GM21528 (cell line): Measurements from ENCODE around the gene UQCRH.
"Not testable (repeated sequence)": the region's sequence is repeated elsewhere in the genome, so short reads cannot be mapped to it uniquely, and the experiment has no call there.

Experiments
- ATAC-seq: cut with Tn5 transposase; IDR thresholded peaks from one replicate; pipeline ENCODE4 v1.9.1; 2021; ENCODE audit warnings: mild to moderate bottlenecking, moderate library complexity; ENCODE audit not compliant: unreplicated experiment, low FRiP score

Gene UQCRH

DNA sequence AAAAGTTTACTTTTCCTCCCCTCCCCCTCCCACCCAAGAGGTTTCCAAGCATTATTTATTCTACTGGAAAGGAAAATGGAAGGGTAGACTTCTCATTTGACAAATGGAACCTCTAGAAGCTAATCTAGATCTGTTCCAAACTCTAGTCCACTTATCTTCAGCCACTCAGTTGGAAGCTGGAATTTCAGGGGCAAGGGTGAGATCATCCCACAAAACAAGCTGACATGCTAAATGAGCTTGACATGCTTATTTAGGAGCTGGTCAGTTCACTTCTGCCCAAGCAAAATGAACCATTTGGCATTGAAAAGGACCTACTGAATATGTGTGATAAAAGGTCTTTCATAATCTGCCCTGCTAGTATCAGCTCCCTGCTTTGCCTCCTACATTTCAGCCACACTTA is 5.1 kb upstream of the UQCRH start:
- no peak for ATAC-seq

GRCh38 chr1:46300673-46301405 is 2.7 kb upstream of the UQCRH start:
- no peak for ATAC-seq

GRCh38 chr1:46301406-46301807 is 2.1 kb upstream of the UQCRH start:
- no peak for ATAC-seq

GRCh38 chr1:46301808-46302640 is 1.5 kb upstream of the UQCRH start:
- peak; percentile 27 for ATAC-seq

DNA sequence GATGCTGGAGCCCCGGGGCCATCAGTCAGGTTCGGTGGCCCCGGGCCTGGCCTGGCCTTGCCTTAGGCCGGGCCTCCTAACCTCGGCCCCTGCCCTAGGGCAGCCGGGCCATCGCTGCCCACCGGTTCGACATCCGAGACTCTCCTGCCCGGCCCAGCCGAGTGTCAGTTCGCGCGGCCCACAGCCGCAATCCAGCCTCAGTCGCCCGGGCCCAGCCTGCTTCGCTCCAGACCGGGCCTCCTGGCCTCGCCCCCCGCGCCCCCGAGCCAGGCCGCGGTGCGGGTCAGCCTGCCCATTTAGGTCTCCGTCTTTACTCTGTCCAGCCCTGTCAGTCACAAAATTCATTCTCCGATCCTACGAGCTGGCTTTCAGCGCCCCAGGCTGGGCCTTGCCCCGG is 859 bp upstream of the UQCRH start:
- peak; percentile 12 for ATAC-seq

- no peak for ATAC-seq
These were observed 401 bp downstream of the UQCRH start for GRCh38 chr1:46303872-46304326.

GRCh38 chr1:46306159-46306530 is 2.6 kb downstream of the UQCRH start:
- no peak for ATAC-seq

GRCh38 chr1:46309401-46310159 is 6.1 kb downstream of the UQCRH start:
- ATAC-seq, result no peak

- ATAC-seq, result no peak
These were observed 6.8 kb downstream of the UQCRH start for GRCh38 chr1:46310321-46310720.

- no peak for ATAC-seq
These were observed 12.3 kb downstream of the UQCRH start for GRCh38 chr1:46315669-46316403.

GRCh38 chr1:46317323-46317722 is 13.8 kb downstream of the UQCRH start:
- ATAC-seq, result no peak

- not testable (repeated sequence) for ATAC-seq
These were observed 15.8 kb downstream of the UQCRH start for GRCh38 chr1:46319301-46319700.

DNA sequence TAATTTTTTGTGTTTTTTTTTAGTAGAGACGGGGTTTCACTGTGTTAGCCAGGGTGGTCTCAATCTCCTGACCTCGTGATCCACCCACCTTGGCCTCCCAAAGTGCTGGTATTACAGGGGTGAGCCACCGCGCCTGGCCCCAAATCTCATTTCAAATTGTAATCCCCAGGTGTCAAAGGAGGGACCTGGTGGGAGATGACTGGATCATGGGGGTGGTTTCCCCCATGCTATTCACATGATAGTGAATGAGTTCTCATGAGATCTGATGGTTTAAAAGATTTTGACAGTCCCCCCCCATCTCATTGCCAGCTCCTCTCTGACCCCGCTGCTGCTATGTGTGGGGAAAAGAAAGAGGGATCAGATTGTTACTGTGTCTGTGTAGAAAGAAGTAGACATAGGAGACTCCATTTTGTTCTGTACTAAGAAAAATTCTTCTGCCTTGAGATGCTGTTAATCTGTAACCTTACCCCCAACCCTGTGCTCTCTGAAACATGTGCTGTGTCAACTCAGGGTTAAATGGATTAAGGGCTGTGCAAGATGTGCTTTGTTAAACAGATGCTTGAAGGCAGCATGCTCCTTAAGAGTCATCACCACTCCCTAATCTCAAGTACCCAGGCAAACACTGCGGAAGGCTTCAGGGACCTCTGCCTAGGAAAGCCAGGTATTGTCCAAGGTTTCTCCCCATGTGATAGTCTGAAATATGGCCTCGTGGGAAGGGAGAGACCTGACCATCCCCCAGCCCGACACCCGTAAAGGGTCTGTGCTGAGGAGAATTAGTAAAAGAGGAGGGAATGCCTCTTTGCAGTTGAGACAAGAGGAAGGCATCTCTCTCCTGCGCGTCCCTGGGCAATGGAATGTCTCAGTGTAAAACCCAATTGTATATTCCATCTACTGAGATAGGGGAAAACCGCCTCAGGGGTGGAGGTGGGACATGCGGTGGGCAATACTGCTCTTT is 16.7 kb downstream of the UQCRH start:
- not testable (repeated sequence) for ATAC-seq

GRCh38 chr1:46322191-46322590 is 18.7 kb downstream of the UQCRH start:
- not testable (repeated sequence) for ATAC-seq

DNA sequence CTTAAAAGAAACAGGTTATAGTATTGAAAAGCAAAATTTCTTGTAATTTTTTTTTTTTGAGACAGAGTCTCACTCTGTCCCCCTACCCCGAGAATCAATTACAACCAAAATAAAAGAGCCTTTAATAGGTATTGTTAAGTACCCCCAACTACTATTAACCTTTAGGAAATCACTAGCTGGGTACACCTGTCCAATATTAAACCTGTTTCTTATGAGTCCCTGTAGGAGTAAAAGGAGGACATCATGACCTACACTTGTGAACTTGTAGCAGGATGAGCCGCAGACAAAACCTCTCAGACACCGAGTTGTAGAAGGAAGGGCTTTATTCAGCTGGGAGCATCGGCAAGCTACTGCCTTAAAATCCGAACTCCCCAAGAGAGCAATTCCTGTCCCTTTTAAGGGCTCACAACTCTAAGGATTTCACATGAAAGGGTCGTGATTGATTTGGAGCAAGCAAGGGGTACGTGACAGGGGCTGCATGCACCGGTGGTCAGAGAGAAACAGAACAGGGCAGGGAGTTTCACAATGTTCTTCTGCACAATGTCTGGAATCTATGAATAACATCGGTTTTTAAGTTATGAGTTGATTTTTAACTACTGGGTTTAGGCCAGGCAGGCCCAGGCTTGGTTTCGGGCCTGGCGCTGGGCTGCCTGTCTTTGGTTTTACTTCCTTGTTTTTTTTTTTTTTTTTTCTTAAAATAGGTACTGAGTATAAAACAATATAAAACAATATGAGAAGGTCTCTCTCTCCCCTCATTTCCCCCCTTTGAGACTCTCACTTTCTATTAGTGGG is 22.0 kb downstream of the UQCRH start:
- ATAC-seq, result not testable (repeated sequence)

- not testable (repeated sequence) for ATAC-seq
These were observed 24.7 kb downstream of the UQCRH start for GRCh38 chr1:46328182-46328581.

GRCh38 chr1:46329807-46330206 is 26.3 kb downstream of the UQCRH start:
- not testable (repeated sequence) for ATAC-seq

GRCh38 chr1:46330381-46330780 is 26.9 kb downstream of the UQCRH start:
- not testable (repeated sequence) for ATAC-seq
